Jurkat, Clone E6-1 (cell line): ENCODE measurements around the gene ROR2.

Experiments
- DNase-seq: peaks from one replicate; pipeline ENCODE4 v3.0.0-alpha.2; 2011; ENCODE audit warnings: low read depth, low spot score
- H3K4me3 ChIP-seq: 2 replicates; pipeline ENCODE4 v1.5.1; 2011; ENCODE audit warnings: mild to moderate bottlenecking, low read length, control low read depth, moderate library complexity

ROR2 gene

DNA sequence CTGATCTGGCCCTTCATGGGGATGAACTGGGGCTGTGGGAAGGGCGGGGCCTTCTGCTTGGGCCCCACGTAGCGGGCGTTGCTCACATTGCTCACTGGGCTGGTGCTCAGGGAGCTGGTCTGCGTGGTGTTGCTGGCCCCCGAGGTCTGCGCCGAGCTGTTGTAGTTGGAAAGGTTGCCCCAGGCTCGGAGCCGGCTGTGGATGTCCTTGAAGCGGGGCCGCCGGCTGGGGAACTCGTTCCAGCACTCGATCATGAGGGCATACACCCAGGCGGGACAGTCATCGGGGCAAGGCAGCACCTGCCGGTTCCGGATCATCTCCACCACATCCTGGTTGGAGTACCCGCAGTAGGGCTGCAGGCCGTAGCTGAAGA lies 226.0 kb downstream of the ROR2 start:
- no peak overlapping the region for H3K4me3 ChIP-seq
- DNase-seq: no peak

DNA sequence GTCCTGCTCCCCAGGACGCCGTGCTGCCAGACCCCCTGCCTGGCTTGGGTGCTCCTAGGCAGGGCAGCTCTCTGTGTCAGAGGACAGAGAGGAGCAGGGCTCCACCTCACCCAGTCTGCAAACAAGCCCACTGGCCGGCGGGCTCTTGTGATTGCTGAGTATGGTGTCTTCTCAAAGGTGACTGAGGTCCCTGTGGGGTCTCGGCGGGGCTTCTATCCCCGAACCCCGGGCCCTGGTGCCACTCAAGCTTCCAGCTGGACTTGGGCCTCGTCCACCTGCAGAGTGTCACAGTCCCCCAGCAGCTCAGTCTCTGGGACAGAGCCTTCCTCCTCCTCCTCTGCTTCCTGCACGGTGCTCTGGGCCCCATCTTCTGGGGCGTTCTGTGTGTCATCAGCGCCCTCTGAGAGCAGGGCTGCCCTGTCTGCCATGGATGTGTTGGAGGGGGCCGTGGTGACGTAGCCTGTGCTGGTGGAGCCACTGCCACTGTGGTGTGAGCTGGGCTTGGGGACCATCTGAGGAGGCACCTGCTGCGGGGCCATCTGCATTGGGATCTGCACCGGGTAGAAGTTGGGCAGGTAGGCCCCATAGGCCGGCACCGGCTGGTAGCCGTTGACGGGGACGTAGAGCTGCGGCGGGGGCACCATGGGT lies 226.5 kb downstream of the ROR2 start:
- H3K4me3 ChIP-seq: no peak overlapping the region
- no peak for DNase-seq

DNA sequence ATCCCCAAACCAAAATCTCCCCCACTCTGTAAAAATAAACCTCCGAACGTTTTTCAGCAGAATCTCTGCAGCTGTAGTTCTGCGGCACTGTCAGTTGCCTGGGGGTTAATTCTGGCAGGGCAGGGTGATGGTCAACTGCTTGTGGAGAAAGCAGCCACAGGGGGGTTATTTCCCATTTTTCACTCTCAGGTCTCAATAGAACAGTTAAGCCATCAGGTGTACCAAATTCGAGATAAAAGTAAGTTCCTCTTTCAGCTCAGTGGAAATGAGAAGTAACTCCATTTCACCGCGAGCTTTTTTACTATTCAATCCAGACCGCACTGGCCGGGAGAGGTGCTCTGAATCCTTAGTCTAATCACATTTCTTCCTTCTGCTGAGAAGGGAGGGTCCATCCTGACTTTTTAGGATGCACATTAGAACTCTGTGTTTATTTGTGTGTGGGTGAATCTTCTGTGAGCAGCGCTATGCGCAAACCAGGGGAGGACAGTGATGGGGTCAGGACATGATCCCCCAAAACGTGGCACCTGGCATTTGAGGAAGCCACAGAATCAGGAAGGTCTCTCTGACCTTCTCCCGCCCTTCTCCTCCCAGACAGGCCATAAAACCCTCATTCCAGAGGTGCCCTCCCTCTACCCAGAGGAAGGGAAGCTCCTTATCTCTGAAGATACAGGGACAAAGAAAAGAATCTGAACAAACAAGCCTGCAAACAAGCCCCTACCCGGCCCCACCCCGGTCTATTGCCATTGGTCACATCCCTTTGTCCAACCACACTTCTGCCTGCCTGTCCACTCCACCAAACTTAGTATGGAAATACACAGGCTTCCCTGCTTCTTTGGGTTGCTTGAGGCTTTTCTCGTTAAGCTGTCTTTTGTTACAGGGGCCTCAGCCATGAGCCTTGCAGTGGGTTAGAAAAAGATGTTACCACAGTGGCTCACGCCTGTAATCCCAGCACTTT lies 229.0 kb downstream of the ROR2 start:
- no peak for DNase-seq
- H3K4me3 ChIP-seq: no peak overlapping the region

DNA sequence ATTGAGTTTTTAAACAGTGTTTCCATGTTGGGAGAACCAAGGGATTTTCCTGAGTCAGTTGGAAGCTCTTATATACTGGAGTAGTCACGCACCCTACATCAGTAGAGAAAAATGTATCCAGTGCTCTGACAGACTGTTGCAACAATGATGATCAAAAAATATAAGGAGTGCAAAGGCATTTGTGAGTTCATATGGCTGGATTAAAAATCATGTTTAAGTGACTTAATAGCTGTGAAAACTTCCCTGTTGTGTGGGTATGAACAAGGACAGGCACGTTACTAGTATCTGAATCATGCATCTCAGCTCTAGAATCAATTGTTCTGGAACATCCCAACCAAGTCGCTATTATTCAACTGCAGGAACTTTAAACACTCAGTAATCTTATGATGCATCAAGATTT lies 229.7 kb downstream of the ROR2 start:
- DNase-seq: no peak

DNA sequence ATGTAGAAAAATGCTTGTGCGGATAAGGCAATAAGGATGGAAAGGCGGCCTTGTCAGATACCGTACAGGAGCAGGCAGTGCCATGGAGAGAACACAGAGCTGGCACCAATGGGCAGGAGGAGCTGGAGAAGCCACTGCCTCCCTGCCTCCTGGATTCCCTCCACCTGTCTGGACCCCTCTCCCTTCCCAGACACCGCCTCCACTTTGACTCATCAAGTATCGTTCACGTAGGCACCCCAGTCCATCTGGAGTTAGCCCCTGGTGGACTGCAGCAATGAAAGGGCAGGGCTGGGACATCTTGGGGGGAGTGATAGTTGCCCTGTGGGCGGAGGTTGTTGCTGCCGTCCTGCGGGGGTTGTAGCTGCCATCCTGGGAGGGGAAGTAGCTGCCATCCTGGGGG lies 232.0 kb downstream of the ROR2 start:
- DNase-seq: no peak
- no peak overlapping the region for H3K4me3 ChIP-seq

More for the DNA sequence above, 229.7 kb downstream of the ROR2 start:
- H3K4me3 ChIP-seq: no peak overlapping the region

DNA sequence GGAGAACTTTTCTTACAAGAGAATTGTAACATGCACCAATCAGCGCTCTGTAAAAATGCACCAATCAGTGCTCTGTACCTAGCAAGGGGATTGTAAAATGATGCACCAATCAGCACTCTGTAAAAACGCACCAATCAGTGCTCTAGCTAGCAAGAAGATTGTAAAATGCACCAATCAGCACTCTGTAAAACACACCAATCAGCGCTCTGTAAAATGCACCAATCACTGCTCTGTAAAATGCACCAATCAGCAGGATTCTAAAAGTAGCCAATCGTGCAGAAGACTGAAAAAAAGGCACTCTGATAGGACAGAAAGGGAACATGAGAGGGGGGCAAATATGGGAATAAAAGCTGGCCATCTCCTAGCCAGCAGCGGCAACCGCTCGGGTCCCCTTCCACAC lies 233.2 kb downstream of the ROR2 start:
- no peak for DNase-seq
- H3K4me3 ChIP-seq: no peak overlapping the region

DNA sequence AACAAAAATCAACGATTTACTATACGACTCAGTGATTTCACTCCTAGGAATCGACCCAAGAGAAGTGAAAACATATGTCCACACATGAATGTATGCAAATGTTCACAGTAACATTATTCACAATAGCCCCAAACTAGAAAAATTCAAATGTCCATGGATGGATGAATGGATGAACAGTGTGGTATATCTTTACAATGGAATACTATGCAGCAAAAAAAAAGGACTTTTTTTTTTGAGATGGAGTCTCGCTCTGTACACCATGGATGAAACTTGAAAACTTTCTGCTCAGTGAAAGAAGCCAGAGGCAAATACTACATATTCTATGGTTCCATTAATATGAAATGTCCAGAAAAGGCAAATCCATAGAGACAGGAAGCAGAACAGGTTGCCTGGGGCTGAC lies 233.8 kb downstream of the ROR2 start:
- H3K4me3 ChIP-seq: no peak overlapping the region
- DNase-seq: no peak

DNA sequence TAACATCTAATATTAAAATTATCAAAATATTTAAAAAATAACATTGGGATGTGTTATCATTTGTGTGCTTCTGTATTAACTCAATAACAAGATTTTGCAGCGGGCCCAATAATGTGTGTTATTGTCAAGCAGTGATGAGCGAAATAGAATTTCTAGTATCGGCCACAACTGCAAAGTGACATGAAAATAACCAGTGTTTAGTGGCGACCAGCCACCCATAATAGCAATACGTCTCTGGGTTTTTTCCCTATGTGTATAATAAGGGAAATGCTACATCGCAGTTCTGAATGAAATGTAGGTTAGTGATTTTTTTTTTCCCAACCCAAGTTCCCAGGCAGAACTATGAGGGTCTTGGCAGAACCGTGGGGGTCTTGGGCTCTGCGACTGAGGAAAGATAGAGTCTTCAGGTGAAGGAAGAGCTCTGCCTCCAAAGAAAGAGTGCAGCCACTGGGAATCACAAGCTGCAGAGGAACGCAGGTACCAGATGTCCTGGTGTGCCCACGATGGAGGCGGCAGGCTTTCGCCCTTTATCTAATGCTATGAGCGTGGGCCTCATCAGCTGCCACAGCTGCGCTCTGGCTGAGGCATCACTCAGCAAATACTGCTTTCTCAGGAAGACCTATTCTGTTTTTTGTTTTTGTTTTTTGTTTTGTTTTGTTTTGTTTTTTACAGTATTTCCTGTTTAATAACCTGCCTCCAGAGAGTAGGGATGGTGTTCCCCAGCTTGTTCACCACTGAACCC lies 235.0 kb downstream of the ROR2 start:
- H3K4me3 ChIP-seq: no peak overlapping the region
- no peak for DNase-seq

DNA sequence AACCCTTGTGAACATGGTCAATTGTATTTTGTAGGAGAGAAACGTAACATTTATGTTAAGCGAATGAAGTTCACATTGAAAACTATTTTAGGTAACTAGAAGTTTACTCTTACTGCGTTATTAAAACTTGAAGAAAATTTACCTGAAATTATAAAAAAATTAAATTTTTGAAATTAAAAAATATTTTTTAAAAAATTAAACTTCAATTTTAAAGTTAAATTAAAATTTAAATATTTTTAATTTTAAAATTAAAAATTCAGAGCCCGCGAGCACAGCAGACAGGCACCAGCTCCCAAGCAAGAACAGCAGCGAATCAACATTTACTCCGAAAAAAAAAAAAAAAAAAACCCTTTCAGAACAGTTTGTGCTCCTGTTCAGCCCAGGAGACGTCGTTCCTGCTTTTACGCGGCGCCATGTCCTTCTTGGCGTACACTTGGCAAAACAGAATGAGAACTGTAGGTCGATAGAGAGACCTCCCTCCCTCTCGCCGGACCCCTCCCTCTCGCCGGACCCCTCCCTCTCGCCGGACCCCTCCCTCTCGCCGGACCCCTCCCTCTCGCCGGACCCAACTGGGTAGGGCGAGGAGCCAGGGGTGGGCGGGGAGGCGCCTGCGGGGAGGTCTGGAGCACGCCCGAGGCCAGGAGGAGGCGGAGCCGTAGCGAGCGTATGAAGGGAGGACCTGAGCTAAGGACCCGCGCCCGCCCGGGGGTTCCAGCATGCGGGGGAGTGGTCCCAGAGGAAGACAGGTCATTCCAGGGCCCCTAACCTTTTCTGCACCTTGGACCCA lies 235.8 kb downstream of the ROR2 start:
- H3K4me3 ChIP-seq: no peak overlapping the region
- DNase-seq: no peak

DNA sequence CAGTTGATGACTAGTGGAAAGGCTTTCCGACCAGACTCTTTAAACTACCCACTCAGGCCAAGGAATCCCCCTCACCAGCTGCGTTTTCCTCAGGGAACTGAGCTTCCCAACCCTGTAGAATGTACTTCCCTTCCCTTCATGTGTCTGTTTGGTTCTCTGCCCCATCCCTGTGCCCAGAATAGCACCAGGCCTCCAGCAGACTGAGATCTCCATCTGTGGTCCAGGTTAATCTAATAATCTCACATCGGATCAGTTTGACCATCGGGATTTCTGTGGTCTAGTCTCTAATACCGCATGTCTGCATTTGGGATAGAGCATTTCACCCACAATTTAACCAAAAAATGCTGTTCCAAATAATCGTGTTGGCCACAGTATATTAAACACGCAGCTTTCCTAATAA lies 237.2 kb downstream of the ROR2 start:
- DNase-seq: no peak

DNA sequence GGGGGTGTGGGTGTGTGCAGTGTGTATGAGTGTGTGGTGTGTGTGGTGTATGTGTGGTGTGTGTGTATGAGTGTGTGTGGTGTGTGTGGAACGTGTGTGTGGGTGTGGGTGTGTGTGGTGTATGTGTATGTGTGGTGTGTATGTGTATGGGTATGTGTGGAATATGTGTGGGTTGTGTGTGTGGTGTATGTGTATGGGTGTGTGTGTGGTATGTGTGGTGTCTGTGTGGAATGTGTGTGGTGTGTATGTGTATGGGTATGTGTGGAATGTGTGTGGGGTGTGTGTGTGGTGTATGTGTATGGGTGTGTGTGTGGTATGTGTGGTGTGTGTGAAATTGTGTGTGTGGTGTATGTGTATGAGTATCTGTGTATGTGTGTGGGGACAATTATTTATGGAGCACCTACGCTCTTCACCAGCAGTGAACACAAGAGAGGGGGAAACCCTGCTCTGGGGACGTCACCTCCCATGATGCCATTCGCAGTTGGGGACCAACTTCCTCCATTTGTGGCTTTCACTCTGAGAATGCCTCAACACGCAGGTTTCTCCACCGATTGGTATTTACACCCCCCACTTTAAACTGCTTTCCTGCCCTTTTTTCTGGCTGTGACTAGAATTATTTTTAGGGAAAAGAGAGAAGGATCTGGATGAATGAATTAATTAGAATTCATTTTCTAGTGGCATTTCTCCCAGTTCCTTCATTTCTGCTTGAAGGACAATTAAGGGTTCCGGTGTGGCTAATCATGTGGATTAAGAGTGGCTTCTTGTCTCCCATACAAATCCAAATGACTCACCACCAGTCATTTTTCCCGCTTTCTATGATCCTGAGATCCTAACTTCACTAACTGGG lies 238.1 kb downstream of the ROR2 start:
- peak overlapping the region; percentile 5; the same call in 1 of the 2 replicates for H3K4me3 ChIP-seq

More for the DNA sequence above, 237.2 kb downstream of the ROR2 start:
- no peak overlapping the region for H3K4me3 ChIP-seq

DNA sequence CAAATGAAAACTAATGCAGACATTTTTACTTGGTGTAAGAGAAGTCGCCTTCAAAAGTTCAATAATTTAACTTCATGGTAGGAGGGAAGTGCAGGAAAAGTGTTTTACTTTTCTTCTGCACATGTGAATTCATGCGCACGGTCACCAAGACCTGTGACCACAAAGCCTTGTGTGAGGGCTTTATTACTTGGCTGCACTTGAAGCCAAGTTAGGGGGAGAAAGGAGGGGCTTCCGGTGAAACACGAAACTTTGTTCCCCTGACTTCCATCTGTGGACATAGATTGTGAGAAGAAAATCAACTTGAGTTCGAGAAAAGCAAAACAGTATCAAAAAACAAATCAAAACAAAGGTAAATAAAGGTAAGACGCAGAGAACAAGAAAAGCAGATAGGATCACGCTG lies 239.9 kb downstream of the ROR2 start:
- no peak for DNase-seq

More for the DNA sequence above, 238.1 kb downstream of the ROR2 start:
- DNase-seq: peak; percentile 78

DNA sequence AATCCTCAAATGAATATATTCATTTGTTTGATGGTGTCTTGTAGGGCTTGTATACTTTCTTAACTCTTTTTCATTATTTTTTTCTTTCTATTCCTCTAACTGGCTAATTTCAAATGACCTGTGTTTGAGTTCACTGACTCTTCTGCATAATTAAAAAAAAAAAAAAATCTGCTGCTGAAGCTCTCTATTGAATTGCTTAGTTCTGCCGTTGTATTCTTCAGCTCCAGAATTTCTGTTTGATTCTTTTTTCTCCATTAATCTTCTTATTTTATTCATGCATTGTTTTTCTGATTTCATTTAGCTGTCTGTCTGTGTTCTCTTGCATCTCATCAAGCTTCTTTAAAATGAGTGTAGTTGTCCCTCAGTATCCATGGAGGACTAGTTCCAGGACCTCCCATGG lies 244.6 kb downstream of the ROR2 start:
- H3K4me3 ChIP-seq: no peak overlapping the region
- no peak for DNase-seq

More for the DNA sequence above, 239.9 kb downstream of the ROR2 start:
- H3K4me3 ChIP-seq: no peak overlapping the region

DNA sequence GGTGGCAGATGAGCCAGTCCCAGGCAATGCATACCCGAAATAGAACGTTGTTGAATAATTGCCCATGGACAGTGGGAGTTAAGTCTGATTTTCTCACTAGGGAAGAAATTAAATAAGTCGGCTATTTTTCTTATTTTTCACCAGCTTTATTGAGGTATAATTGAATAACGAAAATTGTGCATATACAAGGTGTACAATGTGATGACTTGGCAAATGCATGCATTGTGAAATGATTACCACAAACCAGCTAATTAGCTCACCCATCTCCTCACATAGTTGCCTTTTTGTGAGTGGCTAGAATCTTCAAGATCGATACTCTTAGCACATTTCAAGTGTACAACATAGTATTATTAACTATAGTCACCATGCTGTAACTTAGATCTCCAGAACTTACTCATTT lies 249.6 kb downstream of the ROR2 start:
- H3K4me3 ChIP-seq: no peak overlapping the region
- DNase-seq: no peak

DNA sequence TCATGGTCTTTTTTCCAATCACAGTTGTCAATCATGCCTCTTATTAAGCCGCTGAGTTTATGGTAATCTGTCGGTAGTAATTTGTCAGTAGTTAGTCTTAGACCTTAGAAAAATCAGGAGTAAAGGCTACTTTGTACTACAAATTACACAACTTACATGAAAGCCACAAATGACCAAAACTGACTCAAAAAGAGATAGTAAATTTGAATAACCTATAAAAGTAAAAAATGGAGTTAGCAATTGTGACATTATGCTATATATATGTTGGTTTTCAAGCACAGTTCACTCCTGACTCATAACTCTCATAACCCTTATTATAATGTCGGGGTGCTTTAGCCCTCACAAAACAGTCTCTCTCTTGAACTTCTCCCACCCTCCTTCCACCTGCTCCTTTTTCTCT lies 251.8 kb downstream of the ROR2 start:
- no peak for DNase-seq
- H3K4me3 ChIP-seq: no peak overlapping the region

DNA sequence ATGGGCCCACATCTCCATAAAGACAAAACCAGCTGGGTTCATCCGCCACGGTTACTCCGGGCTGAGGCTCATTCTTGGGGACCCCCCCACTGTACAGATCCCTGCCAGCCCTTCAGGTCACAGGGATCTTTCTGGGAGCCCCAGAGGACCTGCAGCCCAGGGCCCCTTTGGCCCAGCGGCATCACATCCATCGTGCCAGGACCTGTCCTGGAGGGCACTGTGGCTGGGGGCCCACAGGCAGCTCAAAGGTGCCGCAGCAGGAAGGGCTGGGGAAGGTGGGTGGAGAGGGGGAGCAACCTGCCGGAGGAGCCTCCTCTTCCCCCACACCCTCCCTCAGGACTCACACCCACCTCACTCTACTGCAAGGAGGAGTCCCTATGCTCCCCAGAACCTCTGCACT lies 252.8 kb downstream of the ROR2 start:
- no peak for DNase-seq
- no peak overlapping the region for H3K4me3 ChIP-seq

DNA sequence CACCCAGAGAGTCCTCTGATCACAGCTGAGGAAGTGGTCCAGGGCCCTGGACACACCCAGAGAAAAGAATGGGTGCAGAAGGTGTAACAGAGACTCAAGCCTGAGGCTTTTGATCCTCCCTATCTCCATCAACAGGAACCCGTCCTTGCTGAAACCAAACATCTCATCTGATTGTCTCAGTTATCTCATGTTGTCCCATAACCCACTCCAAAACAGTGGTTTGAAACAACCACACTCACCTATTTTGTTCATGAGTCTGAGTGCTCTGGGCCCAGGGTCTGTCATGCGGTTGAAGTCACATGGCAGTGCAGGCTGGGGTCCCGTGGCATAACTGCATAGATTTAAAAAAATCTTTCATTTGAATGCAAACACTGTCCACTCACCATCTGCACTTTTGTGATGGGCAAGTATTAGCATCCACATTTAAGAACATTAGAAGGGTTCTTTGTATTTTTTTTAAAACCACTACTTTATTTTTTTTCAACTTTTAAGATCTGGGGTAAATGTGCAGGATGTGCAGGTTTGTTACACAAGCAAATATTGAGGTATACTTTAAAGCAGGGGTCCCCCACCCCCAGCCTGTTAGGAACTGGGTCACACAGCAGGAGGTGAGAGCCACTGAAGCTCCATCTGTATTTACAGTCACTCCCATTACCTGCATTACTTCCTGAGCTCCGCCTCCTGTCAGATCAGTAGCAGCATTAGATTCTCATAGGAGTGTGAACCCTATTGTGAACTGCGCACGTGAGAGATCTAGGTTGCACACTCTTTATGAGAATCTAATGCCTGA lies 255.8 kb downstream of the ROR2 start:
- no peak overlapping the region for H3K4me3 ChIP-seq
- peak; percentile 48 for DNase-seq

DNA sequence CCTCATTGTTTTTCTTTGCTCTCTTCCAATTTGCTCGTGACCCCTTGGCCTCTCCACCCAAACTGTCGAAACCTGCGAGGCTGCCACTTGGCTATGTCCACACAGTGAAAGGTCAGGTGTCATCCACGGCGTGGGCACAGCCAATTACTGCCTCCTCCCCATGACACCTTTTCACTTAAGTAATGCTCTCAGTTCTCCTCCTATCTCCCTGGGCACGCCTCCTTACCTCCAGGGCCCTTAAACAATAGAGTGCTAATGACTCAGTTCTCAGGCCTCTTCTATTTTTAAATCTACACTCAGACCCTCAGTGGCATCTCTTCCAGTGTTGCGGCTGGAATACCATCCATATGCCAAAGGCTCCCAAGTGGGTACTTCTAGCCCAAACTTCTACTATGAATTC lies 256.8 kb downstream of the ROR2 start:
- DNase-seq: no peak
- H3K4me3 ChIP-seq: no peak overlapping the region
